ENCODE results near the gene PELO.

Gene PELO

DNA sequence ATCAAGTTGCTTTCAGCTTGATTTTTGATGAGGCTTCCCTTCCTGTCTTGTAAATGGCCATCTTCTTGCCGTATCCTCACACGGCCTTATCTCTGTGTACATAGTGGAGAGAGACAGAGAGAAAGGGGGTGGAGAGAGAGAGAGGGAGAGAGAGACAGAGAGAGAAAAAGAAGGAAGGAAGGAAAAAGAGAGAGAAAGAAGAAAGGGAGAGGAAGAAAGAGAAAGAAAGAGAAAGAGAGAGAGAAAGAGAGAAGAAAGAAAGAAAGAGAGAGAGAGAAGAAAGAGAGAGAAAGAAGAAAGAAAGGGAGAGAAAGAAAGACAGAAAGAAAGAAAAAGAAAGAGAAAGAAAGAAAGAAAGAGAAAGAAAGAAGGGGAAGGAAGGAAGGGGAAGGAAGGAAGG is 46.6 kb downstream of the PELO start:
- DNase-seq = no peak

DNA sequence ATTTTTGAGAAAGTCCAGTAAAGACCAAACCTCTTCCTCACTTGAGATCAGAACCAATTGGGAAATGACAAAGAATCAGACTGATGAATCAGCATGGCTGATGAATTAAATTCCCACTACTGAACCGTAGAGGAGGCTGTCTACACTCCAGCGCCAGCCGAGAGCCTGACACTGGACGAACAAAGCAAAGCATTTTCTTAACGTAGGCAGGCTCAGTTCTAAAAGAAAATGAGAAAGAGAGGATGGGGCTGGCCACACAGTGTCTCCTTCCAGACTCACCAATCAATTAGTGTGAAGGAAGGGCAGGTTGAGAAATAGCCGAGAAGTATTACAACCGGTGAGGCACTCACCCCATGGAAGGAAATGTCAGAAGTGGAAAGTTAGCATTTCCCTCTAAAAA is 49.4 kb downstream of the PELO start:
- DNase-seq = no peak
